SK-N-SH (cell line): Measurements from ENCODE around the gene LHFPL5.

Experiments
- CTCF ChIP-seq: fragments of 200-600 bp; sonication (generic); IDR thresholded peaks from 2 replicates; pipeline ENCODE4 v1.6.1; 2017; ENCODE audit warnings: antibody characterized with exemption, mild to moderate bottlenecking, moderate library complexity
- EZH2phosphoT487 ChIP-seq: fragments of 200-600 bp; sonication (generic); IDR thresholded peaks from 2 replicates; pipeline ENCODE4 v1.6.1; 2017; ENCODE audit warnings: low read depth, mixed run types, mild to moderate bottlenecking, antibody characterized with exemption, moderate library complexity, borderline replicate concordance
- GABPA ChIP-seq: IDR thresholded peaks from 2 replicates; pipeline ENCODE4 v1.4.0; 2012; ENCODE audit warnings: low read depth, mild to moderate bottlenecking
- POLR2AphosphoS5 ChIP-seq: IDR thresholded peaks from 2 replicates; pipeline ENCODE4 v1.6.1; 2012; ENCODE audit warnings: low read depth, low read length
- REST ChIP-seq: IDR thresholded peaks from 2 replicates; pipeline ENCODE4 v1.6.1; 2012; ENCODE audit warnings: mild to moderate bottlenecking, low read depth, low read length, moderate library complexity
- RXRA ChIP-seq: IDR thresholded peaks from 2 replicates; pipeline ENCODE4 v1.4.0; 2012; ENCODE audit warnings: low read depth, mild to moderate bottlenecking, borderline replicate concordance
- TAF1 ChIP-seq: IDR thresholded peaks from 2 replicates; pipeline ENCODE4 v1.6.1; 2012; ENCODE audit warnings: low read depth, mild to moderate bottlenecking, low read length, moderate library complexity, borderline replicate concordance

GRCh38 chr6:35778437-35778836, 26.7 kb upstream of the LHFPL5 start:
- TF ChIP-seq POLR2AphosphoS5 (no peak), REST (no peak), CTCF (no peak), TAF1 (no peak), GABPA (no peak), RXRA (no peak), EZH2phosphoT487 (no peak)
